DOHH2 (cell line): ENCODE data around the gene ZNF587.

Experiments used
- H3F3A ChIP-seq: fragments of 200-600 bp; sonication (generic), shearing (Covaris generic); 2 replicates; pipeline ENCODE4 v1.6.0; 2016; ENCODE audit warnings: antibody characterized with exemption, mild to moderate bottlenecking; ENCODE audit not compliant: control insufficient read depth, insufficient read depth
- H3K27ac ChIP-seq: fragments of 200-600 bp; sonication (generic); 2 replicates; pipeline ENCODE4 v1.5.1; 2014; ENCODE audit warnings: low read depth, mild to moderate bottlenecking, low read length, moderate library complexity
- H3K27me3 ChIP-seq: fragments of 200-600 bp; sonication (generic); 2 replicates; pipeline ENCODE4 v1.6.1; 2014; ENCODE audit warnings: mild to moderate bottlenecking, low read length, mixed read lengths; ENCODE audit not compliant: control insufficient read depth
- H3K36me3 ChIP-seq: fragments of 200-600 bp; sonication (generic); 2 replicates; pipeline ENCODE4 v1.6.1; 2014; ENCODE audit warnings: mild to moderate bottlenecking, low read length, moderate library complexity, mixed read lengths; ENCODE audit not compliant: control insufficient read depth
- H3K4me1 ChIP-seq: fragments of 200-600 bp; sonication (generic); 2 replicates; pipeline ENCODE4 v1.6.1; 2014; ENCODE audit warnings: mild to moderate bottlenecking, low read length, mixed read lengths; ENCODE audit not compliant: control insufficient read depth
- H3K4me2 ChIP-seq: fragments of 200-600 bp; sonication (generic); 2 replicates; pipeline ENCODE4 v1.6.0; 2014; ENCODE audit warnings: mild to moderate bottlenecking, low read length, moderate library complexity
- H3K4me3 ChIP-seq: fragments of 200-600 bp; sonication (generic); 2 replicates; pipeline ENCODE4 v1.5.1; 2014; ENCODE audit warnings: mild to moderate bottlenecking, low read length, mixed read lengths
- H3K79me2 ChIP-seq: fragments of 200-600 bp; sonication (generic); 2 replicates; pipeline ENCODE4 v1.6.1; 2014; ENCODE audit warnings: mild to moderate bottlenecking, low read length, mixed read lengths; ENCODE audit not compliant: control insufficient read depth
- H3K9me2 ChIP-seq: fragments of 200-600 bp; sonication (generic); replicated peaks from 2 replicates; pipeline ENCODE4 v1.6.1; 2014; ENCODE audit warnings: mild to moderate bottlenecking, low read length, mixed read lengths; ENCODE audit not compliant: control insufficient read depth
- H3K9me3 ChIP-seq: fragments of 200-600 bp; sonication (generic); 2 replicates; pipeline ENCODE4 v1.6.1; 2014; ENCODE audit warnings: antibody characterized with exemption, low read length, mixed read lengths; ENCODE audit not compliant: control insufficient read depth, insufficient read depth
- H4K20me1 ChIP-seq: fragments of 200-600 bp; sonication (generic); 2 replicates; pipeline ENCODE4 v1.6.0; 2014; ENCODE audit warnings: low read depth, mild to moderate bottlenecking, antibody characterized with exemption, low read length, moderate library complexity; ENCODE audit not compliant: control insufficient read depth, insufficient read depth
- CTCF ChIP-seq: fragments of 200-600 bp; sonication (generic); IDR thresholded peaks from one replicate; pipeline ENCODE4 v1.5.1; 2014; ENCODE audit warnings: antibody characterized with exemption, mild to moderate bottlenecking, low read depth, low read length; ENCODE audit not compliant: poor library complexity, severe bottlenecking
- EZH2phosphoT487 ChIP-seq: fragments of 200-600 bp; sonication (generic); IDR thresholded peaks from 2 replicates; pipeline ENCODE4 v1.6.1; 2017; ENCODE audit warnings: borderline replicate concordance, mild to moderate bottlenecking, antibody characterized with exemption, low read length, moderate library complexity, mixed read lengths

Gene ZNF587

DNA sequence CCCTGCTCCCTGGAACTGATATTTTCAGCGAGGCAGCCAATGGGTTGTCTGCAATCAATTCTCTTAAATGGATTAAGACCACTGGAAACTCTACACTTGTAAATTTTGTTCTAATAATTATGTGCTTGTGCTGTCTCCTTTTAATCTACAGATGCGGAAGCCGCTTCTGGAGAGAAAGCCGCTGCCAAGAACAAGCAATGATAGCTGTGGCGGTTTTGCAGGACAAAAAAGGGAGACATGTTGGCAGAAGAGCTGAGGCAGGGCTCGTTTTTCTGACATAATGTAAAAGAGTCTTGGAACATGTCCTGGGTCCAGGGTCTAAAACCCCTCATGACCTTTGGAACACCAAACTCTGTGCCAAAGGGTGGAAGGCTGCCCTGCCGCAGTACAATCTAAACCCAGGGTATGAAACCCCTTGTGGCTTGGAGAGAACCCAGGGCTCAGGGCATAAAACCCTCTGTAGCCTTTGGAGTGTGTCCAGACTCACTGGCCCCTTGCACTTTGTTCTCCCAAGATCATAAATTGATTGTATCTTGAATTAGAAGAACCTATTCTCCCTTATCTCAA, 54.0 kb downstream of the ZNF587 start:
- no peak overlapping the region for H3K4me3 ChIP-seq
- TF ChIP-seq EZH2phosphoT487 (no peak), CTCF (no peak)
- no peak overlapping the region for H3K4me2 ChIP-seq
- no peaks in the 10 kb centered on the region for H3K79me2 ChIP-seq
- H3K4me1 ChIP-seq: no peaks in the 10 kb centered on the region
- H3K27ac ChIP-seq: no peak overlapping the region
- H4K20me1 ChIP-seq: no peaks in the 10 kb centered on the region
- peaks cover 9% of the 10 kb centered on the region; the same call in 1 of the 2 replicates for H3K9me3 ChIP-seq
- no peaks in the 10 kb centered on the region for H3K27me3 ChIP-seq
- H3K9me2 ChIP-seq: no peaks in the 10 kb centered on the region
- H3F3A ChIP-seq: no peaks in the 10 kb centered on the region
- H3K36me3 ChIP-seq: no peaks in the 10 kb centered on the region; the same call in 1 of the 2 replicates

GRCh38 chr19:57905258-57905657, 55.6 kb downstream of the ZNF587 start:
- Histone ChIP-seq H3K4me2 (no peak overlapping the region), H4K20me1 (no peaks in the 10 kb centered on the region), H3K9me2 (no peaks in the 10 kb centered on the region), H3K36me3 (no peaks in the 10 kb centered on the region; the same call in 1 of the 2 replicates), H3K4me1 (no peaks in the 10 kb centered on the region), H3K79me2 (no peaks in the 10 kb centered on the region), H3K4me3 (no peak overlapping the region), H3F3A (no peaks in the 10 kb centered on the region), H3K27me3 (no peaks in the 10 kb centered on the region), H3K27ac (no peak overlapping the region), H3K9me3 (peaks cover 9% of the 10 kb centered on the region; the same call in 1 of the 2 replicates)
- TF ChIP-seq CTCF (no peak), EZH2phosphoT487 (no peak)

DNA sequence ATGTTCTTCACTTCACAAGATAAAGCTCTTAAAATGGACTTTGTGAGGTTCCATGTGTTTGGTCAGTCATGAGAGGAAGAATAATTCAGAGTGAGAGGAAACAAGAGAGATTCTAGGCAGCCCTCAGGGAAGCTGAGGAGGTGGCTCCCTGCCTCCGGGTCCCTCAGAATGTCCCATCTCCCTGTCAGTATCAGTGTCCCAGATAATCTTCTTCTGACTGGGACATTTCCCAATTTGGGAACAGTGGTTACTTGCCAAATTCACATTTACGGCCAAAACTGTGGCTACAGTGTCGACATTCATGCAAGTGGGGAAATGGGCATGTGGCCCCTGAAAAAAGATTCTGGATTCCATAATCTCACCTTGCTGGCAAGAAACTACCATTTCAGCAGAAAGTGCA, 57.7 kb downstream of the ZNF587 start:
- H3F3A ChIP-seq: no peaks in the 10 kb centered on the region
- no peaks in the 10 kb centered on the region for H3K9me2 ChIP-seq
- H3K27me3 ChIP-seq: no peaks in the 10 kb centered on the region
- no peaks in the 10 kb centered on the region for H3K79me2 ChIP-seq
- TF ChIP-seq EZH2phosphoT487 (no peak), CTCF (no peak)
- no peaks in the 10 kb centered on the region for H4K20me1 ChIP-seq
- H3K4me2 ChIP-seq: no peak overlapping the region
- H3K9me3 ChIP-seq: peaks cover 9% of the 10 kb centered on the region; the same call in 1 of the 2 replicates
- no peak overlapping the region for H3K27ac ChIP-seq
- no peaks in the 10 kb centered on the region for H3K4me1 ChIP-seq
- H3K4me3 ChIP-seq: no peak overlapping the region
- peaks cover 8% of the 10 kb centered on the region for H3K36me3 ChIP-seq
